Activated T-cell treated with anti-CD3 and anti-CD28 coated beads, Interleukin-2, amount 50 U/mL, for 72 hours (primary cell): ENCODE data around the gene APP. TPM values are rescaled to one million over a fixed set of nuclear protein-coding genes. Genes with fewer than 3 reads are reported as not detected.

Source experiments
- ATAC-seq, 2 donors: fragments of 150-1000 bp; cut with Tn5 transposase; replicated peaks in 1 of 2; 2 replicates each; pipeline ENCODE4 v1.10.0; 2021; ENCODE audit warnings: moderate library complexity in 2 of 2, mild to moderate bottlenecking in 1 of 2
- DNase-seq, 2 donors: peaks; one replicate each; pipeline ENCODE4 v3.0.0; 2021 to 2022; ENCODE audit warnings: mixed read lengths in 1 of 2
- H3K27ac Mint-ChIP-seq: one replicate; pipeline ENCODE4 v1.8.0; 2022; ENCODE audit warnings: mild to moderate bottlenecking, moderate library complexity, mixed read lengths
- H3K27me3 Mint-ChIP-seq: one replicate; pipeline ENCODE4 v1.8.0; 2022; ENCODE audit warnings: low read depth, mixed read lengths
- H3K36me3 Mint-ChIP-seq, 2 donors: one replicate each; pipeline ENCODE4 v1.8.0; 2022; ENCODE audit warnings: mixed read lengths in 2 of 2, mild to moderate bottlenecking in 1 of 2; ENCODE audit not compliant: insufficient read depth in 2 of 2
- H3K4me1 Mint-ChIP-seq: one replicate; pipeline ENCODE4 v1.8.0; 2022; ENCODE audit warnings: low read depth, mixed read lengths
- H3K4me3 Mint-ChIP-seq, 2 donors: one replicate each; pipeline ENCODE4 v1.8.0; 2022; ENCODE audit warnings: mild to moderate bottlenecking in 2 of 2, mixed read lengths in 2 of 2, moderate library complexity in 2 of 2
- H3K9me3 Mint-ChIP-seq, 2 donors: one replicate each; pipeline ENCODE4 v1.8.0; 2022; ENCODE audit warnings: mixed read lengths in 2 of 2
- total RNA-seq, 2 donors: library from RNA; stranded (reverse); gene quantifications; one replicate each; pipeline ENCODE4 v1.2.3, GENCODE V29; 2022

The APP gene
- total RNA-seq, 2 donors from 2014 or later: 37.2 to 45.0 TPM

DNA sequence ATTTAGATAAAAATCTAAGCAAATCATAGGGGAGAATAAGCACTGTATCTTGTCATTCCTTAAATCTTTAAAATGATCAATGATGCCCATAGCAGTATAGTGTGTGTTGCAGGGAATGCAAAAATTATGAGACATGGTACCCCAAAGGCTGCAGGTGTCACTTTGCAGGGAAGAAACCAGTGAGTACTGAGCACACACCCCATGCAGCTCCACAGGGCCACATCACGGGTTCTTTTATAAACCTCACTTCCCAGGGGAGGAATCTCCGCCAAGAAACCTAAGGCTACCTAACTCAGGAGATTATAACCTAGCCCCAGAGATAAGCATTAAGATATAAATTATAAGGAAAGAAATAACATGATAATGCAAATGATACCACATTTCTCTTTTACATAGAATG, 115.6 kb downstream of the APP start:
- H3K4me3 Mint-ChIP-seq: no peak overlapping the region
- peaks cover 5% of the 10 kb centered on the region for H3K4me1 Mint-ChIP-seq
- ATAC-seq: no peak
- H3K27me3 Mint-ChIP-seq: no peaks in the 10 kb centered on the region
- H3K36me3 Mint-ChIP-seq: no peaks in the 10 kb centered on the region
- no peak overlapping the region for H3K27ac Mint-ChIP-seq
- no peaks in the 10 kb centered on the region for H3K9me3 Mint-ChIP-seq
- no peak for DNase-seq

DNA sequence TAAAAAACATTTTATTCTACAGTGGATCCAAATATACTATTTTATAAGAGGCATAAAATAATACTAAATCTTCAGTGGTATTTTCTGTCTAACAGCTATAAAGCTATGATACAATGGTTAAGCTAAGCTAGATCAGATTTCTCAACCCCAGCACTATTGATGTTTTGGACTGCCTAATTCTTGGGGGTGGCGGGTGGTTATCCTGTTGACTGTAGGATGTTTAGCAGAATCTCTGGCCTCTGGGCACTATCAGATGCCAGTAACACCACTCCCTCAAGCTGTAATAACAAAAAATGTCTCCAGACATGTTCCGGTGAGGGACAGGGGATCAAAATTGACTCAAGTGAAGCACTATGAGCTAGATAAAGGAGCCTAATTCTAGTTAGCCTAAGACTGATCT, 118.5 kb downstream of the APP start:
- no peak for ATAC-seq

DNA sequence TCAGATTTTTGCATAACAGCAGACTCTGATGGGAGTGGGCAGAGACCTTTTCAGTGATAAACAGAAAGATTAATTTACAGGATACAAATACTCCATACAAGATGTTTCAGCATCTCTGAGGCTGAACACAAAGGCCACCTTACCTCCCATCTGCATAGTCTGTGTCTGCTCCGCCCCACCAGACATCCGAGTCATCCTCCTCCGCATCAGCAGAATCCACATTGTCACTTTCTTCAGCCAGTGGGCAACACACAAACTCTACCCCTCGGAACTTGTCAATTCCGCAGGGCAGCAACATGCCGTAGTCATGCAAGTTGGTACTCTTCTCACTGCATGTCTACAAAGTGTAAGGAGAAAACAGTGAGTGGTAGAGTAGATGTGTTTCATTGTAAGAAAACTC, 119.7 kb downstream of the APP start:
- Mint-ChIP-seq H3K27ac (no peak overlapping the region), H3K4me1 (no peaks in the 10 kb centered on the region), H3K9me3 (peaks cover 0 to 1% of the 10 kb centered on the region in 2 donors), H3K4me3 (no peak overlapping the region), H3K27me3 (no peaks in the 10 kb centered on the region), H3K36me3 (peaks cover 5 to 14% of the 10 kb centered on the region in 2 donors)
- DNase-seq: no peak
- no peak for ATAC-seq

More for the DNA sequence above, 118.5 kb downstream of the APP start:
- Mint-ChIP-seq H3K4me3 (no peak overlapping the region), H3K9me3 (peaks cover 0 to 1% of the 10 kb centered on the region in 2 donors), H3K27me3 (no peaks in the 10 kb centered on the region), H3K4me1 (no peaks in the 10 kb centered on the region), H3K36me3 (peaks cover 4 to 9% of the 10 kb centered on the region in 2 donors), H3K27ac (no peak overlapping the region)
- DNase-seq: no peak

DNA sequence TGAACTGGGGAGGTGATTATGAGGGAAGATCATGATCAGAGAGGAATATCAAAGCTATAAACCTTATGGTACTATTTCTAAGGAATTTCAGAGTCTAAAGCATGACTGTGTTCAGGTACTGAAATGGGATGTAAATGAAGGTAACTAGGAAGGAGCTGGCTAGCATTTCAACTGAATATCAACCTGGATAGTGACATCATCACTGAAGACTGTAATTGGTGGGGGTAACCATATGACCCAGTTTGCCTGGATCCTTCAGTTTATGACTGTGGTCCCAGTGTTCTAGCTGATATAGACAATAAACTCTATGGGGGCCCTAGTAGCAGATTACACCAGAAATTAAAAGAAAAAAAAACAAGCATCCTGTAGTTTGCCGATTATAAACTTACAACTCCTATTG, 120.8 kb downstream of the APP start:
- ATAC-seq (no peak), DNase-seq (no peak)
- H3K4me1 Mint-ChIP-seq: no peaks in the 10 kb centered on the region
- H3K4me3 Mint-ChIP-seq: no peak overlapping the region
- H3K27ac Mint-ChIP-seq: no peak overlapping the region
- peaks cover 0 to 1% of the 10 kb centered on the region in 2 donors for H3K9me3 Mint-ChIP-seq
- H3K36me3 Mint-ChIP-seq: peaks cover 8 to 18% of the 10 kb centered on the region in 2 donors
- no peaks in the 10 kb centered on the region for H3K27me3 Mint-ChIP-seq

DNA sequence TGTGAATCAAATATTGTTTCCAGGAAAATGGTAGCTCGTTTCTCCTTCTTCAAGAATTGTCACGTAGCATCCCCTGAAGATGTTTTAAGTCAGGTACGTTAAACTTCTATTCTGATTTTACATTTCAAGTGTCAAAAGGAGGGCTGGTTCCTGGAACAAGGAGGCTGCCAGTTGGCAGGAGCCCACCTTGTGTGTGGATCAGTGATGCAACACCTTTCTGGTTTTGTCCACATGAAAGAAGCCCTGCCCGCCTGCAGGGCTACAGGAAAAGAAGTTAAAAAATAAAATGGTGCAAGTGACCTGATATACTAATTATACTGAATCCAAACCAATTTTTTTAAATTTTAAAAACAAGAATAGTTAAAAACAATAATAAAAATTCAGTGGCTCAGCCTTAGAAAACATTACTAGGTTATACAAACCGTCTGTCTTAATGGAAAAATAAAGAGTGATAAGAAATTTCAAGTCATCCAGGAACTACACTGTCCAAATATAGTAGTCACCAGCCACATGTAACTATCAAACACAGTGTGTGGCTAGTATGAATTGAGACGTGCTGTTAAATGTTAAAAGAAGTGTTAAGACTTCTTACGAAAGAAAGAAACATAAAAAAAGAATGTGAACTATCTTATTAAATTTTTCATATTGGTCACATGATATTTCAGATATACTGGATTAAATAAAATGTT, 123.1 kb downstream of the APP start:
- H3K27ac Mint-ChIP-seq: no peak overlapping the region

DNA sequence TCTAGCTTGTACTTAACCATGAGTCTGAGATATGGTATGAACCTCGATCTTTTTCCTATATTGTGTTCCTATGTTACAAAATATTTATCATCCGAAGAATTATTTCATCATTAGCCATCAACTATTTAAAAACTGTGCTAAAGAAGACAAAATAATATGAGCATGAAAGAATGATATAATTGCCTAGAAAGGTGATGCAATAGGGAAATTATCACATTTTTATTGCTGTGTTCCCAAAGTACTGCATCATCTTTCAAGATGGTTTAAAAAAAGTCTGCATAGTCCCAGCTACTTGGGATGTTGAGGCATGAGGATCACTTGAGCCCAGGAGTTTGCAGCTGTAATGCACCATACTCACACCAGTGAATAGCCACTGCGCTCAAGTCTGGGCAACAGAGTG, 126.7 kb downstream of the APP start:
- no peak for ATAC-seq
- no peaks in the 10 kb centered on the region for H3K9me3 Mint-ChIP-seq
- DNase-seq: no peak
- H3K4me3 Mint-ChIP-seq: no peak overlapping the region
- H3K27me3 Mint-ChIP-seq: no peaks in the 10 kb centered on the region
- H3K27ac Mint-ChIP-seq: no peak overlapping the region
- H3K36me3 Mint-ChIP-seq: peaks cover 4 to 14% of the 10 kb centered on the region in 2 donors
- H3K4me1 Mint-ChIP-seq: no peaks in the 10 kb centered on the region

More for the DNA sequence above, 123.1 kb downstream of the APP start:
- Mint-ChIP-seq H3K36me3 (peaks cover 8 to 19% of the 10 kb centered on the region in 2 donors), H3K4me1 (no peaks in the 10 kb centered on the region), H3K9me3 (peaks cover 0 to 1% of the 10 kb centered on the region in 2 donors), H3K27me3 (no peaks in the 10 kb centered on the region), H3K4me3 (no peak overlapping the region)
- ATAC-seq (no peak), DNase-seq (no peak)

DNA sequence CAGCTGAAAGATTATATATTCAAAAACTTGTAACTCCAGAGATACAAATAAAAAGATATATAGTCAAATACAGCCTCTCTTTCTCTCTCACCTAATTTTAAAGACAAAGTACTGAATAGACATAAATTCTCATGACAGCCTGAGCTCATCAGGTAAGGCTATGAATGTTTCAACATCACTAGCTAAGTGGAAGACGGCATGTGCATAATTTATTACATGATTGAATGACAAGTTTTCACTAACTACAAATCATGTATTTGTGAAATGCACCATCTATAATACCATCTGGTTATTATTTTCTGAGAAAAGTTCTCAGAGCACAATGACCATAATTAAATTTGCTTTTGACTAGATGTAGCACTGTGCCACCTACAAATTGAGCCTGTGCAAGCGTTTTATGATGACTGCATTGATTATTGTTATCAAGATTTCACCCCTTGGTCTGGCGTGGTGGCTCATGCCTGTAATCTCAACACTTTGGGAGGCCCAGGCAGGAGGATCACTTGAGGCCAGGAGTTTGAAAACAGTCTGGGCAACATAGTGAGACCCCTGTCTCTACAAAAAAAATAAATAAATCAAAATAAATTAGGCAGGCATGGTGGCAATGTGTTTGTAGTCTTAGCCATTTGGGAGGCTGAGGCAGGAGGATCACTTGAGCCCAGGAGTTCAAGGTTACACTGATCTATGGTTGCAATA, 128.2 kb downstream of the APP start:
- H3K9me3 Mint-ChIP-seq: no peaks in the 10 kb centered on the region
- no peak for DNase-seq
- no peak overlapping the region for H3K4me3 Mint-ChIP-seq
- no peaks in the 10 kb centered on the region for H3K4me1 Mint-ChIP-seq
- peaks cover 4 to 11% of the 10 kb centered on the region in 2 donors for H3K36me3 Mint-ChIP-seq
- no peak for ATAC-seq
- H3K27me3 Mint-ChIP-seq: no peaks in the 10 kb centered on the region
- no peak overlapping the region for H3K27ac Mint-ChIP-seq

DNA sequence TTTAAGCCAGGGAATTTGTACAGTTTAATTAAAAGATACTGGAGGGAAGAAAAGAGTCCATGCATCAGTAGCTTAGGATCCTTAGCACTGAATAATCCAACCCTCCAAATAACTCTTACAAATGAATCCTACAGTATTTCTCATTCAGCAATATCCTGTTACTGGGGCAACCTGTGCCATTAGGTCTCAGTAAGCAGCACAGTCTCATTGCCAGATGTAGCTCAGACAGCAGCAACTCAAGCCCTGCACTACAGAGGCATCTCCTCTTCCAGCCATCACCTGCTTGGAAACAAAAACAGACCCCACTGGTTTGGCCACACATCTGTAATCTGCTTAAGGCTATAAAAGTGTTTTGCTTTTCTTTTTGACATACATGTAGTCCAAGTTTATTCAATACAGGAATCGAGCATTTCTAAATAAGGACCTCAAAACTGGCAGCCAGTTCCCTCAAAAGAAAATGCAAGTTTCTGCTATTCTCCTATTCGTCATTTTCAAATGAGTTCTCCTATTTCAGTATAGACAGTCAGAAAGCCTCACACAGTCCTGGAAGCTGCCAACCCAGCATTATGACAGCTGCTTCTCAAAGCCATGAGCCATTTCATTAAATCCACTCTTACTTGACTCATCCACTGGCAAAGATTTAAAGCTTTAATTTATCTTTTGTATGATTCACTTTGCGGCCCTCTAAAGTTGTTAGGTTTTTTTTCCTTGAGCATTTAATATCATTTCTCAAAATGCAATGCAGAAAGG, 129.0 kb downstream of the APP start:
- DNase-seq (no peak), ATAC-seq (no peak)
- H3K9me3 Mint-ChIP-seq: no peaks in the 10 kb centered on the region
- H3K27me3 Mint-ChIP-seq: no peaks in the 10 kb centered on the region
- no peak overlapping the region for H3K27ac Mint-ChIP-seq
- H3K4me1 Mint-ChIP-seq: peaks cover 7% of the 10 kb centered on the region
- H3K36me3 Mint-ChIP-seq: peaks cover 4 to 9% of the 10 kb centered on the region in 2 donors
- H3K4me3 Mint-ChIP-seq: no peak overlapping the region

DNA sequence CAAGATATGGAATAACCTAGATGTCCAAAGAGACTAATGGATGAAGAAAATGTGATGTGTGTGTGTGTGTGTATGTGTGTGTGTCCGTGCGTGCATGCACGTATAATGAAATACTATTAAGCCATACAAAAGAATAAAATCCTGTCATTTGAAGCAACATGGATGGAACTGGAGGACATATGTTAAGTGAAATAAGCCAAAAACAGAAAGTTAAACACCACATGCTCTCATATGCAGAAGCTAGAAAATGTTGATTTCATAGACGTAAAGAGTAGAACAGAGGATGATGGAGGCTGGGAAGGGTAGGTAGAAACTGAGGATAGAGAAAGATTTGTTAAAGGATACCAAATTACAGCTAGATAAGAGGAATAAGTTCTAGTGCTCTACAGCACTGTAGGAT, 133.7 kb downstream of the APP start:
- Mint-ChIP-seq H3K9me3 (no peaks in the 10 kb centered on the region), H3K27me3 (no peaks in the 10 kb centered on the region), H3K4me3 (no peak overlapping the region), H3K36me3 (no peaks in the 10 kb centered on the region), H3K27ac (no peak overlapping the region), H3K4me1 (peaks cover 11% of the 10 kb centered on the region)
- DNase-seq: no peak
- ATAC-seq: no peak

DNA sequence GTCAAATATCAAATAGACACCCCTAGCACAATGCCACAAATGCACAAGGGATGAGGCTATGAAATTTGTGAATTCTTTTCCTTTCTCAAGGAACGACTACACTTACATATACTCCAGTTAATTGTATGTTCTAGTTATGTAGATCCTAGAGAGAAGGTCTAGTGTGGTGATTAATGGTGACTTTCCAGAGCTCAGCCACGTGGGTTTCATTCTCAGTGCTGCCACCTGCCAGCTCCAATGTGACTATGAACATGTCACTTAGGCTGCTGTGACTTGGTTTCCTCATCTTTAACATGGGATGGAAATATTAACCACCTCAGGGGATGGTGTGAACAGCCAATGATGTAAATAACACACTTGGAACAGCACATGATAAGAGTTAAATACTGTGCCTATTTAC, 138.3 kb downstream of the APP start:
- Mint-ChIP-seq H3K9me3 (no peaks in the 10 kb centered on the region), H3K27ac (no peak overlapping the region), H3K4me3 (no peak overlapping the region), H3K36me3 (peaks cover 0 to 3% of the 10 kb centered on the region in 2 donors), H3K27me3 (no peaks in the 10 kb centered on the region), H3K4me1 (peaks cover 11% of the 10 kb centered on the region)
- DNase-seq (no peak), ATAC-seq (no peak)

DNA sequence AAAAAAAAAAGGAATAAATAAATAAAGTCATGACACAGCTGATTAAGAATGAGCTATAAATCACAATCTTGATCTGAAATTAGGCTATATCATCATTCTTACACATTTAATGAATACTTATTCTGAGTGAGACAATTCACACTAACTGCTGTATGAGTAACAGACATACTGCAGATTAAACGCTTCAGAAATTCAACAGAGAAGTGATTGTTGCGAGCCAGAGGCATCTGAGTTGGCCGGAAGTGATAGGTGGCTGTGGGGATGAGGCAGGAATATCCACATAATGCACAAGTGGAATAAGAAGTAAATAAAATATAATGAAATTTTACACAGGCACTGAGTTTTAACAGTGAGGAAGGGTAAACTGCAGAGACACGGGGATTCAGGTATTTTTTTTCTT, 142.4 kb downstream of the APP start:
- H3K9me3 Mint-ChIP-seq: no peaks in the 10 kb centered on the region

DNA sequence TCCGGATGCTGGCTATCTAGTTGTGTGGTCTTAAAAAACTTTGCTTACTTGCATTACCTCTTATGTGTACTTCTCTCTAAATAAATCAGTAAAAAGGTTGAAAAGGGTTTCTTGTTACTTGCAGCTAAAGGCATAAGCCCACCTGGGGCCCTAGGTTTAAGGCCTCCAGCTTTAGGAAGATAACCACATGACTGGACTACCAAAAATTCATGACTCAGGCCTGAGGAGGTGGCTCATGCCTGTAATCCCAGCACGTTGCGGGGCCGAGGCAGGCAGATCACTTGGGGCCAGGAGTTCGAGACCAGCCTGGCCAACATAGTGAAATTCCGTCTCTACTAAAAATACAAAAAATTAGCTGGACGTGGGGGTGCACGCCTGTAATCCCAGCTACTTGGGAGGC, 142.9 kb downstream of the APP start:
- Mint-ChIP-seq H3K27ac (no peak overlapping the region), H3K4me3 (no peak overlapping the region), H3K27me3 (no peaks in the 10 kb centered on the region), H3K9me3 (no peaks in the 10 kb centered on the region), H3K4me1 (no peaks in the 10 kb centered on the region), H3K36me3 (peaks cover 0 to 3% of the 10 kb centered on the region in 2 donors)
- no peak for DNase-seq
- no peak for ATAC-seq

More for the DNA sequence above, 142.4 kb downstream of the APP start:
- ATAC-seq: no peak
- Mint-ChIP-seq H3K27ac (no peak overlapping the region), H3K27me3 (no peaks in the 10 kb centered on the region), H3K36me3 (peaks cover 0 to 3% of the 10 kb centered on the region in 2 donors), H3K4me1 (no peaks in the 10 kb centered on the region), H3K4me3 (no peak overlapping the region)
- no peak for DNase-seq
